Measurements from ENCODE around the gene TP53BP1.
"Not testable (repeated sequence)": the region's sequence is repeated elsewhere in the genome, so short reads cannot be mapped to it uniquely, and the experiment has no call there.

TP53BP1 gene

GRCh38 chr15:43433165-43433564 is 59.8 kb downstream of the TP53BP1 start:
- no peak for DNase-seq (ENCODE audit: low read depth in 1 of 2, low spot score in 1 of 2)

GRCh38 chr15:43429687-43430086 is 63.3 kb downstream of the TP53BP1 start:
- no peak for DNase-seq (ENCODE audit: low read depth in 1 of 2, low spot score in 1 of 2)

- DNase-seq (ENCODE audit: low read depth in 1 of 2, low spot score in 1 of 2): no peak
These were observed 69.2 kb downstream of the TP53BP1 start for GRCh38 chr15:43423793-43424192.

- DNase-seq (ENCODE audit: low read depth in 1 of 2, low spot score in 1 of 2): no peak
These were observed 72.1 kb downstream of the TP53BP1 start for GRCh38 chr15:43420876-43421275.

GRCh38 chr15:43420435-43420834 is 72.5 kb downstream of the TP53BP1 start:
- DNase-seq (ENCODE audit: low read depth in 1 of 2, low spot score in 1 of 2): no peak

- DNase-seq (ENCODE audit: low read depth in 1 of 2, low spot score in 1 of 2): no peak
These were observed 78.8 kb downstream of the TP53BP1 start for GRCh38 chr15:43414196-43414595.

GRCh38 chr15:43412096-43412495 is 80.9 kb downstream of the TP53BP1 start:
- DNase-seq (ENCODE audit: low read depth in 1 of 2, low spot score in 1 of 2): no peak

GRCh38 chr15:43410572-43411214 is 82.3 kb downstream of the TP53BP1 start:
- no peak for DNase-seq (ENCODE audit: low read depth in 1 of 2, low spot score in 1 of 2)

- DNase-seq (ENCODE audit: low read depth in 1 of 2, low spot score in 1 of 2): no peak
These were observed 84.2 kb downstream of the TP53BP1 start for GRCh38 chr15:43408789-43409188.

- no peak for DNase-seq (ENCODE audit: low read depth in 1 of 2, low spot score in 1 of 2)
These were observed 86.1 kb downstream of the TP53BP1 start for GRCh38 chr15:43406808-43407207.

- no peak for DNase-seq (ENCODE audit: low read depth in 1 of 2, low spot score in 1 of 2)
These were observed 86.8 kb downstream of the TP53BP1 start for GRCh38 chr15:43406189-43406588.

GRCh38 chr15:43404130-43404529 is 88.8 kb downstream of the TP53BP1 start:
- no peak for DNase-seq (ENCODE audit: low read depth in 1 of 2, low spot score in 1 of 2)

- DNase-seq (ENCODE audit: low read depth in 1 of 2, low spot score in 1 of 2): no peak
These were observed 89.3 kb downstream of the TP53BP1 start for GRCh38 chr15:43403616-43404015.

- no peak for DNase-seq (ENCODE audit: low read depth in 1 of 2, low spot score in 1 of 2)
These were observed 90.7 kb downstream of the TP53BP1 start for GRCh38 chr15:43402255-43402654.

GRCh38 chr15:43393592-43393991 is 99.4 kb downstream of the TP53BP1 start:
- not testable (repeated sequence) for DNase-seq (ENCODE audit: low read depth in 1 of 2, low spot score in 1 of 2)

- no peak for DNase-seq (ENCODE audit: low read depth in 1 of 2, low spot score in 1 of 2)
These were observed 102.2 kb downstream of the TP53BP1 start for GRCh38 chr15:43390723-43391122.

GRCh38 chr15:43383070-43383469 is 109.9 kb downstream of the TP53BP1 start:
- DNase-seq (ENCODE audit: low read depth in 1 of 2, low spot score in 1 of 2): no peak

GRCh38 chr15:43382310-43382709 is 110.6 kb downstream of the TP53BP1 start:
- no peak for DNase-seq (ENCODE audit: low read depth in 1 of 2, low spot score in 1 of 2)

- no peak for DNase-seq (ENCODE audit: low read depth in 1 of 2, low spot score in 1 of 2)
These were observed 114.4 kb downstream of the TP53BP1 start for GRCh38 chr15:43378601-43379000.

GRCh38 chr15:43376017-43376705 is 116.8 kb downstream of the TP53BP1 start:
- DNase-seq (ENCODE audit: low read depth in 1 of 2, low spot score in 1 of 2): no peak

GRCh38 chr15:43370975-43371974 is 121.7 kb downstream of the TP53BP1 start, which contains the start of the genes TUBGCP4 and ZSCAN29:
TUBGCP4 (plus strand) TSS chr15:43371101; CDS start chr15:43371355, 254 bp downstream.
ZSCAN29 (minus strand) TSS chr15:43371043; CDS start chr15:43369913, 1,130 bp downstream.
- peak; percentile 41 to 64 for DNase-seq (ENCODE audit: low read depth in 1 of 2, low spot score in 1 of 2)

All from activated T-helper 1 cell treated with anti-CD3 and anti-CD28 coated beads, Interleukin-2, amount 50 U/mL, for 16 hours (primary cell).